H7 (cell line): ENCODE measurements around the gene ATG16L2. TPM values are rescaled to one million over a fixed set of nuclear protein-coding genes. Genes with fewer than 3 reads are reported as not detected.
"Not testable (repeated sequence)": the region's sequence is repeated elsewhere in the genome, so short reads cannot be mapped to it uniquely, and the experiment has no call there.

ENCODE experiments used
- DNase-seq: peaks from one replicate; pipeline ENCODE4 v3.0.0; 2012
- H3K27me3 ChIP-seq: 2 replicates; pipeline ENCODE4 v1.6.0; 2011; ENCODE audit warnings: mild to moderate bottlenecking, low read length; ENCODE audit not compliant: control insufficient read depth, insufficient read depth
- H3K36me3 ChIP-seq: replicated peaks from 2 replicates; pipeline ENCODE4 v1.5.1; 2011; ENCODE audit warnings: low read length; ENCODE audit not compliant: control insufficient read depth, insufficient read depth
- H3K4me3 ChIP-seq: 2 replicates; pipeline ENCODE4 v1.5.1; 2011; ENCODE audit warnings: low read depth, mild to moderate bottlenecking, control low read depth, low read length, moderate library complexity; ENCODE audit not compliant: insufficient read depth
- total RNA-seq: library from RNA; depleted of rRNA; stranded (reverse); fragments of >200 nt; shearing (Covaris generic); gene quantifications from 2 replicates; pipeline ENCODE4 v1.2.3, GENCODE V29; 2014

The ATG16L2 gene
- total RNA-seq, 1 experiment from 2014 or later, result 6.2 TPM

GRCh38 chr11:72786305-72787215, 27.7 kb upstream of the ATG16L2 start:
- Histone ChIP-seq H3K4me3 (no peak overlapping the region), H3K27me3 (no peaks in the 10 kb centered on the region; the same call in none of the 2 replicates), H3K36me3 (no peaks in the 10 kb centered on the region)
- peak; percentile 19 for DNase-seq

DNA sequence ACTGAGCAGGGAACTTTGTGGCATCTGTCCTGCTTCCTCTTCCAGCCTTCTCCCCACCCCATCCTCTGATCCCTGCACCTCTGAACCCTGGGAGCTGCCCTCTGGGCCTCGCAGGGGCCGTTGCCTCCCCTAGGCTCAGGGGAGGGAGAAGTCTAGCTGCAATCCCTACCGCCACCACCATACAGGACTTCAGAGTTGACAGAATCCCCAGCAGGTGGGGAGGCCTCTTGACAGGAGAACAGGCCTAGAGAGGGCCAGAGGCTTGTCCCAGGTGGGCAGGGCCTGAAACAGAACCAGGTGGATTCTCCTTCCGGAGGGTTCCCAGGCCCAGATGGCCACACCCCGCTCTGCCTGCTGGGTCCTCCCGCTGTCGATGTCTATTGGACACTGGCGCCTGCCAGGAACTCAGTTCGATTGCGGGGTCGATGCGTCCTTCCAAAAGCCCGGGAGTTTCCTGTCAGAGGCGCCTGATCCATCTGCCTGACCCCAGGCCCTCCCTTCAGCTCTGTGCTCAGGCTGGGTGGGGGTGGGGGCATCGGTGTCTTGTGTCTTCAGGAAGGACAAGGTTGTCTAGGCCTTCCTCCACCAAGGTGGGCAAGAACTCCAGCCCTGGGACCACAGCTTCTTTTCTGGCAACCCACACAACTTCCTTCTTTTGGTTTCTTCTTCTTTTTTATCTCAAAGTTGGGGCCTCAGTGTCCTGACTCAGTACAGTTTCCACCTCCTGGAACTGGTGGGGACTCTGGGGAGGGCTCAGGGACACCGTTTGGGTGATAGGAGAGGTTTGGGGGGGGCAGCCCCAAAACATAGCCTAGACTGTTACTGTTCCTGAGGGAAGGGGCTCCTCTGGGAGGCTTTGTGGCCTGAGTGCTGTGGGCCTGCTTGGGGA, 26.8 kb upstream of the ATG16L2 start:
- DNase-seq, result peak; percentile 94
- H3K4me3 ChIP-seq, result no peak overlapping the region
- no peaks in the 10 kb centered on the region for H3K36me3 ChIP-seq
- no peaks in the 10 kb centered on the region; the same call in 1 of the 2 replicates for H3K27me3 ChIP-seq

GRCh38 chr11:72788241-72788640, 26.0 kb upstream of the ATG16L2 start:
- Histone ChIP-seq H3K36me3 (no peaks in the 10 kb centered on the region), H3K4me3 (no peak overlapping the region), H3K27me3 (no peaks in the 10 kb centered on the region)
- no peak for DNase-seq

GRCh38 chr11:72789493-72790131, 24.6 kb upstream of the ATG16L2 start:
- DNase-seq, result peak; percentile 46
- Histone ChIP-seq H3K36me3 (no peaks in the 10 kb centered on the region), H3K27me3 (no peaks in the 10 kb centered on the region), H3K4me3 (no peak overlapping the region)

- H3K4me3 ChIP-seq, H3K27me3 ChIP-seq, H3K36me3 ChIP-seq: not testable (repeated sequence)
- DNase-seq, result peak; percentile 8
Observed at GRCh38 chr11:72791228-72791627, 23.0 kb upstream of the ATG16L2 start.

GRCh38 chr11:72792437-72793021, 21.7 kb upstream of the ATG16L2 start:
- DNase-seq, result peak; percentile 16
- no peaks in the 10 kb centered on the region for H3K27me3 ChIP-seq
- no peak overlapping the region for H3K4me3 ChIP-seq
- no peaks in the 10 kb centered on the region for H3K36me3 ChIP-seq

GRCh38 chr11:72793076-72793424, 21.2 kb upstream of the ATG16L2 start:
- DNase-seq, result peak; percentile 17
- Histone ChIP-seq H3K27me3 (no peaks in the 10 kb centered on the region), H3K4me3 (peak overlapping the region; percentile 1; the same call in 1 of the 2 replicates), H3K36me3 (no peaks in the 10 kb centered on the region)

DNA sequence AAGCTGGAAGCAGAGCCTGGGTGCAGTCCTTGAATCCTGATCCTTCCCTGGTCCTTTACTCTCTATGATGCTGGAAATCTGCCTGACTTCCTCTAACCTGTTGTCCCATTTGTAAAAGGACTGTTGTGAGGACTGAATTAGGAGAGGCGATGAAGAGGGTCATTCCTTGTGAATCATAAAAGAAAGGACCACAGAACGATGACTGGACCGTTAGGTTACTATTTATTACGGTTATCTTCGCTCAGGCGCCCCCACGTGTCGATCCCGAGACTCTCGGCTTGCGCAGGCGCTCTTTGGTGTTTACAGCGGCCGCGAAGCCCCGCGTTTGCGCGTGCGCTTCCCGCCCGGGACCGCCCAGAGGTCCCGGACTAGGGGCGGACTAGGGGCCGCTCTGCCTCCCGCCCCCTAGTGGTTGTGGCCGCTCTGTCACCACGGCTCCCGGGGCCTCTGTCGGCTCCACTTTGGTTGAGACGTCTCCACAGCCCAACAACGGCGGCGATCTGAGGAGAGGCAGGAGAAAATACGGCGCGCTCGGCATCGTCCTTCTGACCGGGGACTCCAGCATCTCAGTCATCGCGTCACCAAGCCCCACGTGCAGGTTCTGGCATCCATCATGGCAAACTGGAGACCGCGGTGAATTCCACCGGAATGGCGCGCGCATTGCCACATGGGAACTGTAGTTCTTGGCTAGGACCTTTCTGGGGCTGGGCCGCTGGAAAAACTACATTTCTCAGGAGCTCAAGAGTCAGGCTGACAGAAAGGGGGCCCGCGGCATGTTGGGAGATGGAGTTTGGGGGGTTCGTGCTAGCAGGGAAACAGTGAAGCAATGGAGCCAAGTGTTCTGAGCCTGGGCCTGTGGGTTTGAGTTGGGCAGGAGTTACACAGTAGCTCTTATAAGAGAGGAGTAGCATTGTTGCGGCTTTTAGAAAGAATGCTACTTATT, 20.5 kb upstream of the ATG16L2 start, which contains the start of gene STARD10:
Gene STARD10, minus strand, starts transcription at position 623 of the 943 bp plus-strand sequence. CDS start 12,866 bp downstream, outside the sequence.
- H3K27me3 ChIP-seq, result no peaks in the 10 kb centered on the region
- no peaks in the 10 kb centered on the region for H3K36me3 ChIP-seq
- peak; percentile 99 for DNase-seq
- peak within 1 kb of the TSS; percentile 64 for H3K4me3 ChIP-seq

DNA sequence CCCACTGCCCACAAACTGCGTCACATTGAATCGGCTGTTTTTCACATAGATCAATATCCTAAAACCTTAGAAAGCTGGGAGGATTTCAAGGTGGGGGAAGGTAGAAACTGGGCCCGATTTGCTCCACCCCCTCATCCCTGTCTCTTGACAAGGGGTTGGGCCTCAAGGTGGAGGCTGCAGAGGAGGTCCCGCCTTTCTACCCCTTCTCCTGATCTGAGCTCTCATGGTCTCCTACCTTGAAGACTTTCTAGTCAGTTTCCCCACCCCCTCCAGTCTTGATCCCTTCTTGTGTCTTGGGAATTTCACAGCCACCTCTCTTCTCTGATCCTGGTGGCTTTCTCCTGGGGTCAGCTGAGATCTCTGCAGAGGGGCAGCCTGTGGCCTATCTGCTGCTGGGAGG, 15.8 kb upstream of the ATG16L2 start:
- H3K27me3 ChIP-seq, result no peaks in the 10 kb centered on the region
- H3K4me3 ChIP-seq, result no peak overlapping the region
- peak; percentile 63 for DNase-seq
- H3K36me3 ChIP-seq, result no peaks in the 10 kb centered on the region

DNA sequence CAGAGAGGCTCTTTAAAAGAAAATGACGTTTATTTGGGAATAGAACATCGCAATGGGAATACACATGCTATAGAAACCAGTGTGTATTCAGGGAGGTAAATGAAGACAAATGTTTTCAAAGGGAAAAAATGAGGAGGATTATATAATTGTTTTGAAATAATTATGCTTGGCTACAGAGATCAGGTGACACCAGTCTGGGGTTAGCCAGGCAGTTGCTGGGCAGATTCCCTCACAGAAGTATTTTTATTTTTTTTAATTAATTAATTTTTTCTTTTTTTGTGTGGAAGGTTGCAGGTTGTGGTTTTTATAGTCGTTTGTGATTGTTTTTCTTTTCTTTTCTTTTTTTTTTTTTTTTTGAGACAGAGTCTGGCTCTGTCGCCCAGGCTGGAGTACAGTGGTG, 14.8 kb upstream of the ATG16L2 start:
- Histone ChIP-seq H3K27me3 (no peaks in the 10 kb centered on the region), H3K36me3 (no peaks in the 10 kb centered on the region), H3K4me3 (no peak overlapping the region)
- DNase-seq, result no peak

- H3K36me3 ChIP-seq, result no peaks in the 10 kb centered on the region
- H3K27me3 ChIP-seq, result no peaks in the 10 kb centered on the region
- H3K4me3 ChIP-seq, result no peak overlapping the region
- DNase-seq, result no peak
Observed at GRCh38 chr11:72802822-72803221, 11.4 kb upstream of the ATG16L2 start.

DNA sequence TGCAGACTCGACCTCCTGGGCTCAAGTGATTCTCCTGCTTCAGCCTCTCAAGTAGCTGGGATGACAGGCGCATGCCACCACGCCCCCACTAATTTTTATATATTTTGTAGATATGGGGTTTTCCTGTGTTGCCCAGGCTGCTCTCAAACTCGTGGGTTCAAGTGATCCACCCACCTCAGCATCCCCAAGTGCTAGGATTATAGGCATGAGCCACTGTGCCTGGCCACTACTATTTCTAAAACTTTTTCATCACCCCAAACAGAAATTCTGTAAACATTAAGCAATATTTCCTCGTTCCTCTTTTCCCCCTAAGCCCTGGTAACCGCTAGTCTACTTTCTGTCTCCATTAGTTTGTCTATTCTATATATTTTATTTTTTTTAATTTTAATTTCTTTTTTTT, 9.0 kb upstream of the ATG16L2 start:
- no peak for DNase-seq

DNA sequence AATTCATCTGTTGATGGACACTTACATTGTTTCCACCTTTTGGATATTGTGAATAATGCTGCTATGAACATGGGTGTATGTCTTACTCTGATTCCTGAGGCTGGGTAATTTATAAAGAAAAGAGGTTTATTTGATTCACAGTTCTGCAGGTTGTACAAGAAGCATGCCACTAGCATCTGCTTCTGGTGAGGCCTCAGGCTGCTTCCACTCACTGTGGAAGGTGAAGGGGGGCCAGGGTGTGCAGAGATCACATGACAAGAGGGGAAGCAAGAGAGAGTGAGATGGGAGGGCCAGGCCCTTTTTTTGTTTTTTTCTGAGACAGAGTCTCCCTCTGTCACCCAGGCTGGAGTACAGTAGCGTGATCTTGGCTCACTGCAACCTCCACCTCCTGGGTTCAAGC, 7.8 kb upstream of the ATG16L2 start:
- not testable (repeated sequence) for DNase-seq, H3K36me3 ChIP-seq, H3K27me3 ChIP-seq, H3K4me3 ChIP-seq

More for the DNA sequence above, 9.0 kb upstream of the ATG16L2 start:
- H3K27me3 ChIP-seq, result no peaks in the 10 kb centered on the region
- peaks cover 2% of the 10 kb centered on the region for H3K36me3 ChIP-seq
- H3K4me3 ChIP-seq, result no peak overlapping the region
